Measurements from ENCODE around the gene RPS6KA4.

- TF ChIP-seq, protein P1, sequence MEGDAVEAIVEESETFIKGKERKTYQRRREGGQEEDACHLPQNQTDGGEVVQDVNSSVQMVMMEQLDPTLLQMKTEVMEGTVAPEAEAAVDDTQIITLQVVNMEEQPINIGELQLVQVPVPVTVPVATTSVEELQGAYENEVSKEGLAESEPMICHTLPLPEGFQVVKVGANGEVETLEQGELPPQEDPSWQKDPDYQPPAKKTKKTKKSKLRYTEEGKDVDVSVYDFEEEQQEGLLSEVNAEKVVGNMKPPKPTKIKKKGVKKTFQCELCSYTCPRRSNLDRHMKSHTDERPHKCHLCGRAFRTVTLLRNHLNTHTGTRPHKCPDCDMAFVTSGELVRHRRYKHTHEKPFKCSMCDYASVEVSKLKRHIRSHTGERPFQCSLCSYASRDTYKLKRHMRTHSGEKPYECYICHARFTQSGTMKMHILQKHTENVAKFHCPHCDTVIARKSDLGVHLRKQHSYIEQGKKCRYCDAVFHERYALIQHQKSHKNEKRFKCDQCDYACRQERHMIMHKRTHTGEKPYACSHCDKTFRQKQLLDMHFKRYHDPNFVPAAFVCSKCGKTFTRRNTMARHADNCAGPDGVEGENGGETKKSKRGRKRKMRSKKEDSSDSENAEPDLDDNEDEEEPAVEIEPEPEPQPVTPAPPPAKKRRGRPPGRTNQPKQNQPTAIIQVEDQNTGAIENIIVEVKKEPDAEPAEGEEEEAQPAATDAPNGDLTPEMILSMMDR (IDR thresholded peaks at IDR 0.05; ENCODE audit: borderline replicate concordance, extremely low read depth, low read length, poor library complexity, severe bottlenecking) = no peak
- no peak for TF ChIP-seq EZH2 (IDR thresholded peaks at IDR 0.05; ENCODE audit: borderline replicate concordance, low read depth, low read length, severe bottlenecking)
Measured at GRCh38 chr11:64382586-64382985, 23.6 kb downstream of the RPS6KA4 start.
